ENCODE data around the gene FBXO2.

FBXO2 gene

GRCh38 chr1:11682799-11683198 lies 28.6 kb upstream of the FBXO2 start:
- Histone ChIP-seq H3K4me2 (ENCODE audit: low read length) (no peak overlapping the region), H3K79me2 (no peaks in the 10 kb centered on the region), H3K4me3 (ENCODE audit: low read depth, low read length) (no peak overlapping the region), H3K27ac (no peak overlapping the region), H2AFZ (no peak overlapping the region), H3K9ac (no peak overlapping the region), H3K27me3 (ENCODE audit: control insufficient read depth, insufficient read depth, low read length) (no peaks in the 10 kb centered on the region), H3K36me3 (ENCODE audit: control insufficient read depth, insufficient read depth, low read length) (no peaks in the 10 kb centered on the region), H3K9me3 (ENCODE audit: control insufficient read depth, low read length) (no peaks in the 10 kb centered on the region), H3K4me1 (no peaks in the 10 kb centered on the region)
- TF ChIP-seq CTCF (IDR thresholded peaks at IDR 0.05), result no peak

GRCh38 chr1:11682287-11682771 lies 28.1 kb upstream of the FBXO2 start:
- no peak overlapping the region for H3K4me2 ChIP-seq (ENCODE audit: low read length)
- H3K36me3 ChIP-seq (ENCODE audit: control insufficient read depth, insufficient read depth, low read length), result no peaks in the 10 kb centered on the region
- H3K9ac ChIP-seq, result no peak overlapping the region
- no peak overlapping the region for H3K4me3 ChIP-seq (ENCODE audit: low read depth, low read length)
- TF ChIP-seq CTCF (IDR thresholded peaks at IDR 0.05), result no peak
- H3K79me2 ChIP-seq, result no peaks in the 10 kb centered on the region
- H2AFZ ChIP-seq, result peak overlapping the region; percentile 90
- no peaks in the 10 kb centered on the region for H3K9me3 ChIP-seq (ENCODE audit: control insufficient read depth, low read length)
- H3K4me1 ChIP-seq, result no peaks in the 10 kb centered on the region
- no peaks in the 10 kb centered on the region for H3K27me3 ChIP-seq (ENCODE audit: control insufficient read depth, insufficient read depth, low read length)
- H3K27ac ChIP-seq, result no peak overlapping the region

GRCh38 chr1:11681071-11681771 lies 27.0 kb upstream of the FBXO2 start, which contains the start of gene MAD2L2:
TSS of gene MAD2L2 (minus strand) at chr1:11681148. CDS start at chr1:11680601, 547 bp downstream.
- Histone ChIP-seq H3K36me3 (ENCODE audit: control insufficient read depth, insufficient read depth, low read length) (no peaks in the 10 kb centered on the region), H2AFZ (peak within 1 kb of the TSS; percentile 90), H3K27ac (peak within 1 kb of the TSS; percentile 39), H3K9me3 (ENCODE audit: control insufficient read depth, low read length) (no peaks in the 10 kb centered on the region), H3K9ac (peak within 1 kb of the TSS; percentile 21), H3K79me2 (no peaks in the 10 kb centered on the region), H3K4me3 (ENCODE audit: low read depth, low read length) (peak within 1 kb of the TSS; percentile 86), H3K4me2 (ENCODE audit: low read length) (peak within 1 kb of the TSS; percentile 99), H3K27me3 (ENCODE audit: control insufficient read depth, insufficient read depth, low read length) (no peaks in the 10 kb centered on the region), H3K4me1 (no peaks in the 10 kb centered on the region)
- no peak for TF ChIP-seq CTCF (IDR thresholded peaks at IDR 0.05)

GRCh38 chr1:11680270-11681070 lies 26.2 kb upstream of the FBXO2 start:
- H3K4me3 ChIP-seq (ENCODE audit: low read depth, low read length), result peak overlapping the region; percentile 86
- H3K4me1 ChIP-seq, result no peaks in the 10 kb centered on the region
- no peaks in the 10 kb centered on the region for H3K27me3 ChIP-seq (ENCODE audit: control insufficient read depth, insufficient read depth, low read length)
- no peaks in the 10 kb centered on the region for H3K79me2 ChIP-seq
- peak overlapping the region; percentile 90 for H2AFZ ChIP-seq
- peak overlapping the region; percentile 21 for H3K9ac ChIP-seq
- no peaks in the 10 kb centered on the region for H3K36me3 ChIP-seq (ENCODE audit: control insufficient read depth, insufficient read depth, low read length)
- peak overlapping the region; percentile 39 for H3K27ac ChIP-seq
- no peak for TF ChIP-seq CTCF (IDR thresholded peaks at IDR 0.05)
- no peaks in the 10 kb centered on the region for H3K9me3 ChIP-seq (ENCODE audit: control insufficient read depth, low read length)
- H3K4me2 ChIP-seq (ENCODE audit: low read length), result peak overlapping the region; percentile 99

Data from parathyroid adenoma (tissue), 2 donors.